IPS-NIHi11 (cell line): ENCODE data around the gene MYO1B.

Experiments used
- DNase-seq: peaks from one replicate; pipeline ENCODE4 v3.0.0; 2012; ENCODE audit warnings: mixed read lengths, low spot score

Gene MYO1B

GRCh38 chr2:191462370-191462769, 217.2 kb downstream of the MYO1B start:
- DNase-seq, result no peak

DNA sequence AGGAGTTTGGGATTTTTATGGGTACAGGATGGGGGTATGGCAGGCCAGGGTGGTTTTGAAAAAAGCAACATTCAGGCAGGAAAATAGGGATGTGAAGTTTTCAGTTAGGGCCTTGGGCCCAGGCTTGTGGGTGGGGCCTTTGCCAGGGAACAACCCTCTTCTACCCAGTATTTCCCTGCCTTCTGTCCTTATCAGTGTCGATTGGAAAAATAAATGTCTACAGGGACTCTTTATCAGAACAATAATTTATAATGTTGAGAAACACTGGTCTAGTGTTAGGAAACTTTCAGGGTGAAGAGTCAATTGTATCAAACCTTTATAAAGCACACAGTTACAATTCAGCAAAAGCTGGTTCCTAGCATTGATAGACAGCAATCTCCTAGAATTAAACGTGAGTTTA, 218.6 kb downstream of the MYO1B start:
- no peak for DNase-seq

DNA sequence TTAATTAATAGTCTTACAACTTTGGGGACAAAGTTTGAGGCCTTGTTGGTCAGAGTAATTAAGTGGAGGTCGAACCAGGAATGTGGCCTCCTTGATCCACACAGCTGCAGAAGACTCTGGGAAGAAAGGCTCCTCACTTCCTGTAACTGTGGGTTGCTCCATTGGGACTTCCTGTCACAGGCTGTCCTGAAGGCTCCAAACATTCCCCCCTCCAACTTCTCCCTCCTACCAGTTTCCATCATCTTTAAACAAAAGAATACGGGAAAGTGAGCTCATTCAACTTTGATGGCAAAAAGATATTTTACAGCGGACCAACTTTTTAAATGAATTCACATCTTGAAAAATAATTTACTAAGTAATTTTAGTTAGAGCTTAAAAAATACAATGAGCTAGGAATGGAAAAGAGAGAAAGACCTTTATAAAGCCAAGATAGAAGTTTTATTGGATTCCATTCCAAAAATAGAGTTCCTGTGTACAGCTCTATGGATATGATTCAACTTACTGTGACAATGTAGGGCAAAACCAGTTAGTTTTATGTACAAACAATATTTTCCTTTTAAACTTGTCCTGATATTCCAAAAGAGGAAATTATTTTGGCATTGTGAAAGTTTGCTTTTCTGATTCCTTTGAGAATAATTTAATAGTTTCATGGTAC, 220.7 kb downstream of the MYO1B start:
- no peak for DNase-seq

DNA sequence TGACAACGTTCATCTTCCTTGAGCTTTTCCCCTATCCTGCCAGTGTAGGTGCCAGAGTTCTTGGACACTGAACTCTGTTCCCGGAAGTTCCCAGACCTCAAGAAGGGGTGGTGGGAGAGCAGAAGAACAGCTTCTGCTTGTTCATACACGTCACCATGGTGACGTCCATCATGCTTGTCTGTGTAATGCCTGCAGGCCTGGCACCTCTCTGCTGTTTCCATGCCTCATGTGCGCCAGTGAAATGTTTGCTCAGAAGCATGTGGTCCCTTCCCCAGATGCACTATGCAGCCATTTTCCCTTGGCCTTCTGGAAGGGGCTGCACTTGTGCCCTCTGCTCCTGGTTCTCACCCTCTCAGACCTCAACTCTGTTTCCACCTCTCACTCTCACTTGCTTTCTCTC, 221.9 kb downstream of the MYO1B start:
- no peak for DNase-seq

DNA sequence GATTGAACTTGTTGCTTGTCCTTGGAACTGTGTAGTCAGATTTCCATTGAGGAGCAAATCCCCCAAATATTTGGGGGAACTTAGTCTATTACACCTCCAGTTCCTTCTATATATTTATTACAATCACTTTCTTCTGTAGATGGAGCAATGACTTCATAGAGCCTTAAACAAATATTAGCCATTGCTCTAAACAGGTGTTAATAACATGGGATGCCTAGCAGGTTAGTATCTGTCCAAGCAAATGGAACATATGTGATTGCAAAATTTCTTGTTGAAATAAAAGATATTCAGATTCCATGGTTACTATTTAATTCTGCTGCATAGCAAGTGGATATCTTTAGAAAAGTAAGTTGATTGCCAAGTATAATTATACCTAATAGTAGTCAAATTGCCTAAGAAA, 225.1 kb downstream of the MYO1B start:
- DNase-seq, result no peak

DNA sequence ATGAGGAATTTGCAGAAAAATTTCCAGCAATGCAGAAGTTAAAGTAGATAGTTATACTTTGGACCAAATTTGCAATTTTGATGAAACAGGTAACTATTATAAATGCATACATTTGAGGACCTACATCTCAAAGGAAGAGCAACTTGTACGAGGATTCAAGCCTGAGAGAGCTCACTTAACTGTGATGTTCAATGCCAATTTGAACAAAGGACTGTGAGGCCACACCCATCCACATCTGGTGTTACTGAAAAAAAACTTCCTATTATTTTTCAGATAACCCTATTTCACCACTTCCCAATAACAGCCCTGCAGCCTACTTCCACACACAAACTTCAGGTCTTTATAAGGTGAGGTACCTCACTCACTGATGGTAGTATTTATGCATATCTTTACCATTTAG, 229.3 kb downstream of the MYO1B start:
- no peak for DNase-seq
